GM12878 (cell line): ENCODE results near the gene EGR4.

Experiments used
- BRCA1 ChIP-seq: IDR thresholded peaks from 2 replicates; pipeline ENCODE4 v1.6.1; 2011; ENCODE audit warnings: low read depth, low read length, improper control_type of control experiment
- CEBPB ChIP-seq, 2 experiments: fragments of 150-350 bp in 1 of 2; IDR thresholded peaks; 2 replicates each; pipeline ENCODE4 v1.6.1; 2012 to 2014; ENCODE audit warnings: low read depth in 2 of 2, low read length in 2 of 2, borderline replicate concordance in 1 of 2, inconsistent platforms in 1 of 2
- ELK1 ChIP-seq: IDR thresholded peaks from 2 replicates; pipeline ENCODE4 v1.6.1; 2012; ENCODE audit warnings: low read depth, low read length, improper control_type of control experiment
- GABPA ChIP-seq: IDR thresholded peaks from 2 replicates; pipeline ENCODE4 v1.6.1; 2014; ENCODE audit warnings: antibody characterized with exemption, low read depth, mild to moderate bottlenecking, inconsistent platforms
- JUND ChIP-seq: IDR thresholded peaks from 2 replicates; pipeline ENCODE4 v1.6.1; 2012; ENCODE audit warnings: low read depth, mild to moderate bottlenecking, low read length, improper control_type of control experiment, moderate library complexity
- MYC ChIP-seq: IDR thresholded peaks from 2 replicates; pipeline ENCODE4 v1.6.1; 2011; ENCODE audit warnings: mild to moderate bottlenecking, low read length, moderate library complexity, inconsistent platforms; ENCODE audit not compliant: insufficient read depth, insufficient replicate concordance, insufficient read length, severe bottlenecking
- NRF1 ChIP-seq: conservative IDR thresholded peaks from 2 replicates; pipeline ENCODE4 v1.6.1; 2011; ENCODE audit warnings: mild to moderate bottlenecking, low read depth, low read length, improper control_type of control experiment
- PRDM15 ChIP-seq: fragments of 450-650 bp; formaldehyde crosslinking; IDR thresholded peaks from 2 replicates; pipeline ENCODE4 v1.4.0; 2020; ENCODE audit warnings: mild to moderate bottlenecking, moderate library complexity
- RAD21 ChIP-seq: IDR thresholded peaks from 2 replicates; pipeline ENCODE4 v1.6.1; 2011; ENCODE audit warnings: mild to moderate bottlenecking, low read depth, low read length, moderate library complexity; ENCODE audit not compliant: insufficient read depth
- TCF7 ChIP-seq: IDR thresholded peaks from 2 replicates; pipeline ENCODE4 v1.6.1; 2014; ENCODE audit warnings: antibody characterized with exemption, borderline replicate concordance
- TF ChIP-seq, protein P1 (sequence below), 3 experiments: IDR thresholded peaks in 2 of 3; conservative IDR thresholded peaks in 1 of 3; 2 replicates each; pipeline ENCODE4 v1.5.1; 2011; ENCODE audit warnings: low read depth in 3 of 3, low read length in 3 of 3, mild to moderate bottlenecking in 3 of 3, control low read depth in 2 of 3, moderate library complexity in 2 of 3, inconsistent platforms in 1 of 3, mixed read lengths in 1 of 3; ENCODE audit not compliant: control insufficient read depth in 2 of 3, insufficient read depth in 1 of 3; ENCODE audit errors: extremely low read depth in 1 of 3

- TF ChIP-seq JUND (no peak), NRF1 (no peak), GABPA (no peak), PRDM15 (CRISPR knock-in tag) (no peak), CEBPB (IDR thresholded peaks at IDR 0.05; ENCODE audit: borderline replicate concordance in 1 of 2, low read depth in 2 of 2, low read length in 2 of 2) (no peak), ELK1 (no peak), RAD21 (no peak), BRCA1 (no peak), TCF7 (no peak), MYC (no peak)
- TF ChIP-seq, protein P1, sequence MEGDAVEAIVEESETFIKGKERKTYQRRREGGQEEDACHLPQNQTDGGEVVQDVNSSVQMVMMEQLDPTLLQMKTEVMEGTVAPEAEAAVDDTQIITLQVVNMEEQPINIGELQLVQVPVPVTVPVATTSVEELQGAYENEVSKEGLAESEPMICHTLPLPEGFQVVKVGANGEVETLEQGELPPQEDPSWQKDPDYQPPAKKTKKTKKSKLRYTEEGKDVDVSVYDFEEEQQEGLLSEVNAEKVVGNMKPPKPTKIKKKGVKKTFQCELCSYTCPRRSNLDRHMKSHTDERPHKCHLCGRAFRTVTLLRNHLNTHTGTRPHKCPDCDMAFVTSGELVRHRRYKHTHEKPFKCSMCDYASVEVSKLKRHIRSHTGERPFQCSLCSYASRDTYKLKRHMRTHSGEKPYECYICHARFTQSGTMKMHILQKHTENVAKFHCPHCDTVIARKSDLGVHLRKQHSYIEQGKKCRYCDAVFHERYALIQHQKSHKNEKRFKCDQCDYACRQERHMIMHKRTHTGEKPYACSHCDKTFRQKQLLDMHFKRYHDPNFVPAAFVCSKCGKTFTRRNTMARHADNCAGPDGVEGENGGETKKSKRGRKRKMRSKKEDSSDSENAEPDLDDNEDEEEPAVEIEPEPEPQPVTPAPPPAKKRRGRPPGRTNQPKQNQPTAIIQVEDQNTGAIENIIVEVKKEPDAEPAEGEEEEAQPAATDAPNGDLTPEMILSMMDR (IDR thresholded peaks at IDR 0.05 in 2 of 3, conservative IDR thresholded peaks at IDR 0.05 in 1 of 3; ENCODE audit: control insufficient read depth in 2 of 3, extremely low read depth in 1 of 3, insufficient read depth in 1 of 3, low read depth in 3 of 3, low read length in 3 of 3), result no peak
These were observed 49.3 kb downstream of the EGR4 start for GRCh38 chr2:73243884-73244570.
